Measurements from ENCODE around the gene GRAP2.

DNA sequence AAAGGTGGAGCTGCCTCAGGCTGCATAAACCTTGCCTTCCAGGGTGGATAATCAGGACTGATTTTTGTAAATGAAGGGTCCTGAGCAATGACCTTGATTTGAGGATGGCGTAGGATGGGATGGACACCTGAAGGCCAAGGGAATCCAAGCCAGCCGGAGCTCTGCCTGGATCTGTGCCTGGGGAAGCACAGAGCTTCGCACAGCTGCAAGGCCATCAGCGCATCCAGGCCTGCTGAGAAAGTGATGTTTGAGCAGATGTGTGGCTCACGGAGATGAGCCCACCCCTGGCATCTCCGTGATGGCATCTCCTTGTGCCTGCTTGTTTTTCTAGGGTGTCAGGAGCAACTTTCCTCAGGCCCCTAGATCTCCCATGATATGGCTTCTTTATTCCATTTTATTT is 117.2 kb downstream of the GRAP2 start:
- no peak for TF ChIP-seq POLR2A (IDR thresholded peaks at IDR 0.05)
- TF ChIP-seq, protein P1, sequence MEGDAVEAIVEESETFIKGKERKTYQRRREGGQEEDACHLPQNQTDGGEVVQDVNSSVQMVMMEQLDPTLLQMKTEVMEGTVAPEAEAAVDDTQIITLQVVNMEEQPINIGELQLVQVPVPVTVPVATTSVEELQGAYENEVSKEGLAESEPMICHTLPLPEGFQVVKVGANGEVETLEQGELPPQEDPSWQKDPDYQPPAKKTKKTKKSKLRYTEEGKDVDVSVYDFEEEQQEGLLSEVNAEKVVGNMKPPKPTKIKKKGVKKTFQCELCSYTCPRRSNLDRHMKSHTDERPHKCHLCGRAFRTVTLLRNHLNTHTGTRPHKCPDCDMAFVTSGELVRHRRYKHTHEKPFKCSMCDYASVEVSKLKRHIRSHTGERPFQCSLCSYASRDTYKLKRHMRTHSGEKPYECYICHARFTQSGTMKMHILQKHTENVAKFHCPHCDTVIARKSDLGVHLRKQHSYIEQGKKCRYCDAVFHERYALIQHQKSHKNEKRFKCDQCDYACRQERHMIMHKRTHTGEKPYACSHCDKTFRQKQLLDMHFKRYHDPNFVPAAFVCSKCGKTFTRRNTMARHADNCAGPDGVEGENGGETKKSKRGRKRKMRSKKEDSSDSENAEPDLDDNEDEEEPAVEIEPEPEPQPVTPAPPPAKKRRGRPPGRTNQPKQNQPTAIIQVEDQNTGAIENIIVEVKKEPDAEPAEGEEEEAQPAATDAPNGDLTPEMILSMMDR (IDR thresholded peaks at IDR 0.05), result no peak
